Skeletal muscle tissue (tissue), 4 donors: Measurements from ENCODE around the gene CNPPD1. TPM values are rescaled to one million over a fixed set of nuclear protein-coding genes. Genes with fewer than 3 reads are reported as not detected.

Source experiments
- H3K27ac ChIP-seq: one replicate; pipeline ENCODE4 v1.7.0; 2013; ENCODE audit warnings: mild to moderate bottlenecking, low read depth, low read length, inconsistent platforms
- H3K27me3 ChIP-seq, 3 donors: one replicate each; pipeline ENCODE4 v1.7.0; 2013; ENCODE audit warnings: low read length in 3 of 3; ENCODE audit not compliant: control insufficient read depth in 3 of 3, insufficient read depth in 3 of 3
- H3K36me3 ChIP-seq, 3 donors: one replicate each; pipeline ENCODE4 v1.7.0; 2013; ENCODE audit warnings: low read length in 3 of 3; ENCODE audit not compliant: control insufficient read depth in 3 of 3, insufficient read depth in 3 of 3
- H3K4me1 ChIP-seq, 3 donors: one replicate each; pipeline ENCODE4 v1.7.0; 2013; ENCODE audit warnings: low read length in 3 of 3, mild to moderate bottlenecking in 3 of 3; ENCODE audit not compliant: control insufficient read depth in 3 of 3, insufficient read depth in 3 of 3
- H3K4me3 ChIP-seq, 3 donors: one replicate each; pipeline ENCODE4 v1.7.0; 2013; ENCODE audit warnings: low read length in 3 of 3
- H3K9ac ChIP-seq, 3 donors: one replicate each; pipeline ENCODE4 v1.7.0; 2013; ENCODE audit warnings: low read length in 3 of 3, mild to moderate bottlenecking in 3 of 3, moderate library complexity in 2 of 3, low read depth in 1 of 3
- H3K9me3 ChIP-seq, 3 donors: one replicate each; pipeline ENCODE4 v1.7.0; 2013; ENCODE audit warnings: low read length in 3 of 3; ENCODE audit not compliant: control insufficient read depth in 3 of 3
- total RNA-seq: library from RNA; depleted of rRNA; stranded (reverse); fragments of >200 nt; gene quantifications from one replicate; pipeline ENCODE4 v1.2.3, GENCODE V29; 2014
- donor health status: Osteomylitis.

The CNPPD1 gene
- total RNA-seq = 27.1 TPM

- Histone ChIP-seq H3K4me1 (peaks cover 27 to 36% (median 28%) of the 10 kb centered on the region in 3 donors), H3K27me3 (no peaks in the 10 kb centered on the region), H3K36me3 (peaks cover 53 to 61% (median 55%) of the 10 kb centered on the region in 3 donors), H3K4me3 (peak within 1 kb of the TSS; percentile 84 to 98 (median 96)), H3K9me3 (no peaks in the 10 kb centered on the region), H3K9ac (peak within 1 kb of the TSS; percentile 99), H3K27ac (peak within 1 kb of the TSS; percentile 99)
Measured at GRCh38 chr2:219176818-219177551, at the start of gene CNPPD1. Gene CNPPD1, minus strand, starts transcription at chr2:219176925. Its CDS starts 97 bp downstream, at chr2:219176828.

GRCh38 chr2:219225350-219225749 is 48.6 kb upstream of the CNPPD1 start:
- Histone ChIP-seq H3K9ac (no peak overlapping the region), H3K4me1 (peaks cover 18 to 30% (median 19%) of the 10 kb centered on the region in 3 donors), H3K36me3 (peaks cover 58 to 62% (median 61%) of the 10 kb centered on the region in 3 donors), H3K27me3 (no peaks in the 10 kb centered on the region), H3K27ac (no peak overlapping the region), H3K4me3 (no peak overlapping the region), H3K9me3 (no peaks in the 10 kb centered on the region)

GRCh38 chr2:219223831-219224610 is 47.3 kb upstream of the CNPPD1 start:
- Histone ChIP-seq H3K4me1 (peaks cover 28 to 37% (median 30%) of the 10 kb centered on the region in 3 donors), H3K9me3 (no peaks in the 10 kb centered on the region), H3K27ac (no peak overlapping the region), H3K27me3 (no peaks in the 10 kb centered on the region), H3K9ac (peak overlapping the region in 1 of 3 donors; percentile 1), H3K36me3 (peaks cover 65 to 69% (median 69%) of the 10 kb centered on the region in 3 donors), H3K4me3 (no peak overlapping the region)

GRCh38 chr2:219221957-219222518 is 45.3 kb upstream of the CNPPD1 start:
- Histone ChIP-seq H3K27me3 (no peaks in the 10 kb centered on the region), H3K36me3 (peaks cover 58 to 69% (median 69%) of the 10 kb centered on the region in 3 donors), H3K4me1 (peaks cover 27 to 36% (median 27%) of the 10 kb centered on the region in 3 donors)

GRCh38 chr2:219220652-219221402 is 44.1 kb upstream of the CNPPD1 start:
- Histone ChIP-seq H3K4me1 (peaks cover 32 to 48% (median 35%) of the 10 kb centered on the region in 3 donors), H3K4me3 (no peak overlapping the region), H3K27me3 (no peaks in the 10 kb centered on the region), H3K27ac (no peak overlapping the region), H3K36me3 (peaks cover 63 to 70% (median 65%) of the 10 kb centered on the region in 3 donors), H3K9me3 (no peaks in the 10 kb centered on the region), H3K9ac (no peak overlapping the region)

More at GRCh38 chr2:219221957-219222518, 45.3 kb upstream of the CNPPD1 start:
- Histone ChIP-seq H3K4me3 (no peak overlapping the region), H3K9ac (peak overlapping the region in 1 of 3 donors; percentile 25), H3K27ac (no peak overlapping the region), H3K9me3 (no peaks in the 10 kb centered on the region)

- H3K36me3 ChIP-seq = peaks cover 57 to 70% (median 65%) of the 10 kb centered on the region in 3 donors
- peak overlapping the region; percentile 93 for H3K27ac ChIP-seq
- H3K4me1 ChIP-seq = peaks cover 32 to 49% (median 35%) of the 10 kb centered on the region in 3 donors
- H3K4me3 ChIP-seq = peak overlapping the region in 1 of 3 donors; percentile 79
- no peaks in the 10 kb centered on the region for H3K27me3 ChIP-seq
- H3K9me3 ChIP-seq = no peaks in the 10 kb centered on the region
- H3K9ac ChIP-seq = peak overlapping the region in 2 of 3 donors; percentile 73 to 89
Measured at GRCh38 chr2:219219784-219220532, 43.2 kb upstream of the CNPPD1 start.

GRCh38 chr2:219218732-219219701 is 42.3 kb upstream of the CNPPD1 start, which contains the start of gene ABCB6:
Gene ABCB6, minus strand, starts transcription at chr2:219218958. Its CDS starts 285 bp downstream, at chr2:219218673.
- no peaks in the 10 kb centered on the region for H3K27me3 ChIP-seq
- H3K27ac ChIP-seq = peak within 1 kb of the TSS; percentile 93
- H3K4me3 ChIP-seq = peak within 1 kb of the TSS; percentile 75 to 88 (median 79)
- H3K4me1 ChIP-seq = peaks cover 32 to 49% (median 35%) of the 10 kb centered on the region in 3 donors
- peaks cover 56 to 70% (median 65%) of the 10 kb centered on the region in 3 donors for H3K36me3 ChIP-seq
- H3K9me3 ChIP-seq = no peaks in the 10 kb centered on the region
- peak within 1 kb of the TSS; percentile 73 to 89 (median 80) for H3K9ac ChIP-seq

GRCh38 chr2:219218217-219218731 is 41.5 kb upstream of the CNPPD1 start:
- Histone ChIP-seq H3K27ac (peak overlapping the region; percentile 93), H3K9ac (peak overlapping the region; percentile 66 to 89 (median 80)), H3K4me1 (peaks cover 32 to 49% (median 35%) of the 10 kb centered on the region in 3 donors), H3K27me3 (no peaks in the 10 kb centered on the region), H3K4me3 (peak overlapping the region; percentile 75 to 88 (median 79)), H3K9me3 (no peaks in the 10 kb centered on the region), H3K36me3 (peaks cover 56 to 70% (median 65%) of the 10 kb centered on the region in 3 donors)
